HuH-7.5 (cell line): ENCODE data around the gene ANP32E.
"Not testable (repeated sequence)": the region's sequence is repeated elsewhere in the genome, so short reads cannot be mapped to it uniquely, and the experiment has no call there.

Experiments used
- DNase-seq: peaks from one replicate; pipeline ENCODE4 v3.0.0; 2011; ENCODE audit warnings: low spot score

Gene ANP32E

GRCh38 chr1:150212070-150212469 lies 23.8 kb downstream of the ANP32E start:
- DNase-seq: no peak

GRCh38 chr1:150210706-150211105 lies 25.2 kb downstream of the ANP32E start:
- DNase-seq: no peak

GRCh38 chr1:150210091-150210490 lies 25.8 kb downstream of the ANP32E start:
- DNase-seq: no peak

- DNase-seq: not testable (repeated sequence)
Measured at GRCh38 chr1:150208460-150208859, 27.5 kb downstream of the ANP32E start.

- DNase-seq: no peak
Measured at GRCh38 chr1:150207281-150207971, 28.5 kb downstream of the ANP32E start.

- DNase-seq: no peak
Measured at GRCh38 chr1:150196417-150196816, 39.5 kb downstream of the ANP32E start.

- DNase-seq: no peak
Measured at GRCh38 chr1:150194381-150195031, 41.4 kb downstream of the ANP32E start.

- DNase-seq: no peak
Measured at GRCh38 chr1:150192012-150192411, 43.9 kb downstream of the ANP32E start.

- no peak for DNase-seq
Measured at GRCh38 chr1:150187560-150187931, 48.4 kb downstream of the ANP32E start.

GRCh38 chr1:150186789-150187559 lies 48.9 kb downstream of the ANP32E start:
- DNase-seq: peak; percentile 32

- not testable (repeated sequence) for DNase-seq
Measured at GRCh38 chr1:150186438-150186788, 49.5 kb downstream of the ANP32E start.

GRCh38 chr1:150185481-150185880 lies 50.4 kb downstream of the ANP32E start:
- no peak for DNase-seq

GRCh38 chr1:150183061-150183460 lies 52.9 kb downstream of the ANP32E start:
- DNase-seq: no peak

GRCh38 chr1:150182247-150182646 lies 53.7 kb downstream of the ANP32E start:
- no peak for DNase-seq

- DNase-seq: no peak
Measured at GRCh38 chr1:150180474-150180873, 55.4 kb downstream of the ANP32E start.

- DNase-seq: no peak
Measured at GRCh38 chr1:150179867-150180266, 56.0 kb downstream of the ANP32E start.

- DNase-seq: no peak
Measured at GRCh38 chr1:150178548-150178947, 57.4 kb downstream of the ANP32E start.

GRCh38 chr1:150176593-150176992 lies 59.3 kb downstream of the ANP32E start:
- DNase-seq: no peak

- DNase-seq: no peak
Measured at GRCh38 chr1:150173141-150173585, 62.7 kb downstream of the ANP32E start.

- no peak for DNase-seq
Measured at GRCh38 chr1:150171801-150172200, 64.1 kb downstream of the ANP32E start.

GRCh38 chr1:150168960-150169601 lies 66.8 kb downstream of the ANP32E start:
- peak; percentile 82 for DNase-seq
